Body of pancreas (tissue), 4 donors: ENCODE data around the gene SLF2.

ENCODE experiments used
- CTCF ChIP-seq, 7 experiments: fragments of 450-650 bp in 4 of 7; fragments of 200-600 bp in 3 of 7; sonication (generic) in 3 of 7; IDR thresholded peaks; one replicate each; pipeline ENCODE4 v1.5.1; 2016 to 2019; ENCODE audit warnings: antibody characterized with exemption in 7 of 7
- POLR2A ChIP-seq, 3 donors: fragments of 450-650 bp; IDR thresholded peaks; one replicate each; pipeline ENCODE4 v1.6.1; 2016; ENCODE audit warnings: antibody characterized with exemption in 3 of 3, mild to moderate bottlenecking in 2 of 3

- TF ChIP-seq CTCF (IDR thresholded peaks at IDR 0.05): no peak
- TF ChIP-seq POLR2A (IDR thresholded peaks at IDR 0.05): no peak
Measured at GRCh38 chr10:100945754-100946153, 33.0 kb downstream of the SLF2 start.
